K562 (cell line): ENCODE data around the gene RFC5. TPM values are rescaled to one million over a fixed set of nuclear protein-coding genes. Genes with fewer than 3 reads are reported as not detected.

Experiments
- ATAC-seq: fragments of 200-7000 bp; cut with Tn5 transposase; 3 replicates; pipeline ENCODE4 v1.9.1; 2020; ENCODE audit warnings: moderate library complexity
- BruUV-seq: library from RNA; stranded (reverse); fragments of 400-500 nt; replicated peaks from 2 replicates; lab custom pipeline; 2021; lab: Mats Ljungman, UMichigan
- CTCF ChIA-PET: fragments of 300-600 bp; formaldehyde crosslinking; extraction: SDS; loops from one replicate; lab custom pipeline; 2021; ENCODE audit warnings: low intra/inter-chr PET ratio; lab: Yijun Ruan, JAX
- POLR2A ChIA-PET: fragments of 300-600, 350-650 bp; sonication (Branson Sonifier 250); formaldehyde crosslinking; extraction: SDS; loops from one replicate; lab custom pipeline; 2021; ENCODE audit warnings: antibody characterized with exemption, inconsistent platforms; lab: Yijun Ruan, JAX
- DNase-seq, 4 experiments: peaks; one replicate each; pipeline versions ENCODE4 v3.0.0 to v3.0.0-alpha.2; 2011 to 2018; ENCODE audit warnings: low spot score in 3 of 4, mixed read lengths in 3 of 4; ENCODE audit errors: extremely low read depth in 1 of 4
- FAIRE-seq: peaks from 2 replicates; lab custom pipeline; 2011; peaks lifted over from hg19 to GRCh38; lab: Jason Lieb, UNC
- H2AFZ ChIP-seq: 2 replicates; pipeline ENCODE4 v1.6.0; 2011; ENCODE audit warnings: low read depth, low read length, control low read depth, inconsistent platforms
- H3K27ac ChIP-seq: fragments of 200-600 bp; 3 replicates; pipeline ENCODE4 v1.8.0; 2011; ENCODE audit warnings: low read depth, mild to moderate bottlenecking, control low read depth, inconsistent platforms, low read length, moderate library complexity, mixed read lengths; ENCODE audit errors: extremely low read depth
- H3K27me3 ChIP-seq, 2 experiments: fragments of 300-600 bp in 1 of 2; 2 replicates in 1 of 2; 3 replicates in 1 of 2; pipeline versions ENCODE4 v1.6.0 to v1.8.0; 2011; ENCODE audit warnings: inconsistent platforms in 2 of 2, low read length in 2 of 2, mild to moderate bottlenecking in 1 of 2, mixed read lengths in 1 of 2, moderate library complexity in 1 of 2; ENCODE audit not compliant: control insufficient read depth in 2 of 2, insufficient read depth in 2 of 2
- H3K36me3 ChIP-seq: fragments of 300-600 bp; 3 replicates; pipeline ENCODE4 v1.8.0; 2011; ENCODE audit warnings: mild to moderate bottlenecking, low read length, inconsistent platforms; ENCODE audit not compliant: control insufficient read depth, insufficient read depth
- H3K4me1 ChIP-seq, 2 experiments: fragments of 200-600 bp in 1 of 2; replicated peaks in 1 of 2; 2 replicates in 1 of 2; 3 replicates in 1 of 2; pipeline versions ENCODE4 v1.5.1 to v1.8.0; 2011; ENCODE audit warnings: inconsistent platforms in 2 of 2, low read length in 2 of 2, mild to moderate bottlenecking in 1 of 2, mixed read lengths in 1 of 2, moderate library complexity in 1 of 2; ENCODE audit not compliant: control insufficient read depth in 2 of 2, insufficient read depth in 2 of 2
- H3K4me2 ChIP-seq: 2 replicates; pipeline ENCODE4 v1.6.1; 2011; ENCODE audit warnings: low read length, control low read depth, inconsistent platforms, mixed read lengths; ENCODE audit not compliant: insufficient read depth
- H3K4me3 ChIP-seq: fragments of 200-600 bp; sonication (generic), shearing (Covaris generic); 2 replicates; pipeline ENCODE4 v1.5.1; 2016; ENCODE audit warnings: control low read depth, inconsistent platforms
- H3K79me2 ChIP-seq: fragments of 200-600 bp; 3 replicates; pipeline ENCODE4 v1.8.0; 2011; ENCODE audit warnings: low read length, inconsistent platforms; ENCODE audit not compliant: control insufficient read depth, insufficient read depth
- H3K9ac ChIP-seq, 2 experiments: 2 replicates each; pipeline versions ENCODE4 v1.6.0 to v1.6.1; 2011; ENCODE audit warnings: low read depth in 2 of 2, low read length in 2 of 2, control low read depth in 1 of 2, inconsistent platforms in 1 of 2, mild to moderate bottlenecking in 1 of 2, mixed read lengths in 1 of 2; ENCODE audit not compliant: insufficient read depth in 1 of 2
- H3K9me1 ChIP-seq: one replicate; pipeline ENCODE4 v1.6.0; 2011; ENCODE audit warnings: inconsistent platforms, mild to moderate bottlenecking, low read length, moderate library complexity; ENCODE audit not compliant: control insufficient read depth, insufficient read depth
- H3K9me3 ChIP-seq: replicated peaks from 2 replicates; pipeline ENCODE4 v1.5.1; 2011; ENCODE audit warnings: low read depth, low read length, inconsistent platforms; ENCODE audit not compliant: control insufficient read depth, insufficient read depth
- H4K20me1 ChIP-seq: replicated peaks from 2 replicates; pipeline ENCODE4 v1.6.1; 2011; ENCODE audit warnings: low read length, inconsistent platforms, mixed read lengths; ENCODE audit not compliant: control insufficient read depth, insufficient read depth
- ARID2 ChIP-seq: fragments of 450-650 bp; IDR thresholded peaks from 2 replicates; pipeline ENCODE4 v1.6.1; 2017; ENCODE audit warnings: antibody characterized with exemption, mild to moderate bottlenecking
- BRCA1 ChIP-seq, 2 experiments: fragments of 450-650 bp in 1 of 2; sonication (generic) in 1 of 2; formaldehyde crosslinking in 1 of 2; IDR thresholded peaks; 2 replicates each; pipeline versions ENCODE4 v1.5.0 to v1.6.1; 2017 to 2020; ENCODE audit warnings: mild to moderate bottlenecking in 1 of 2, missing genetic modification reagents in 1 of 2
- CCAR2 ChIP-seq: fragments of 200-400 bp; formaldehyde crosslinking; IDR thresholded peaks from 2 replicates; pipeline ENCODE4 v1.6.1; 2017; ENCODE audit warnings: mild to moderate bottlenecking, low read depth, low read length
- EP400 ChIP-seq: fragments of 450-650 bp; IDR thresholded peaks from 2 replicates; pipeline ENCODE4 v1.6.1; 2017; ENCODE audit warnings: antibody characterized with exemption, mild to moderate bottlenecking, moderate library complexity
- ETV6 ChIP-seq, 3 experiments: fragments of 150-350 bp in 1 of 3; sonication (generic) in 1 of 3; formaldehyde crosslinking in 1 of 3; IDR thresholded peaks; 2 replicates each; pipeline versions ENCODE4 v1.6.1 to v1.8.0; 2014 to 2022; ENCODE audit warnings: borderline replicate concordance in 2 of 3, low read depth in 2 of 3, antibody characterized with exemption in 1 of 3, low read length in 1 of 3, mild to moderate bottlenecking in 1 of 3, missing genetic modification reagents in 1 of 3
- EWSR1 ChIP-seq: fragments of 450-650 bp; IDR thresholded peaks from 2 replicates; pipeline ENCODE4 v1.6.1; 2018; ENCODE audit warnings: borderline replicate concordance, mild to moderate bottlenecking, low read depth, moderate library complexity; ENCODE audit not compliant: partially characterized antibody
- FOXJ2 ChIP-seq: fragments of 200-800 bp; sonication (Bioruptor generic); IDR thresholded peaks from 2 replicates; pipeline ENCODE4 v1.6.1; 2016; ENCODE audit warnings: missing genetic modification characterization, missing compliant biosample characterization
- GTF2F1 ChIP-seq: IDR thresholded peaks from 2 replicates; pipeline ENCODE4 v1.6.1; 2011; ENCODE audit warnings: low read depth, low read length, improper control_type of control experiment
- HDAC6 ChIP-seq: IDR thresholded peaks from 2 replicates; pipeline ENCODE4 v1.6.1; 2012; ENCODE audit warnings: low read depth, mild to moderate bottlenecking, control low read depth, inconsistent platforms, low read length, moderate library complexity
- KAT2B ChIP-seq: IDR thresholded peaks from one replicate; pipeline ENCODE4 v1.6.1; 2012; ENCODE audit warnings: low read depth, mild to moderate bottlenecking, control low read depth, inconsistent platforms, low read length, moderate library complexity
- L3MBTL2 ChIP-seq: fragments of 450-650 bp; IDR thresholded peaks from 2 replicates; pipeline ENCODE4 v1.6.1; 2016; ENCODE audit warnings: mild to moderate bottlenecking, moderate library complexity
- MCM2 ChIP-seq: fragments of 450-650 bp; IDR thresholded peaks from 2 replicates; pipeline ENCODE4 v1.6.1; 2017; ENCODE audit warnings: low read depth, mild to moderate bottlenecking
- MEF2A ChIP-seq: IDR thresholded peaks from 2 replicates; pipeline ENCODE4 v1.6.1; 2011; ENCODE audit warnings: low read depth, mild to moderate bottlenecking, low read length, moderate library complexity; ENCODE audit not compliant: control insufficient read depth
- PTRF ChIP-seq: fragments of 450-650 bp; IDR thresholded peaks from 2 replicates; pipeline ENCODE4 v1.6.1; 2016; ENCODE audit warnings: mild to moderate bottlenecking, missing genetic modification characterization, missing compliant biosample characterization
- SAFB ChIP-seq: fragments of 200-400 bp; formaldehyde crosslinking; IDR thresholded peaks from 2 replicates; pipeline ENCODE4 v1.6.1; 2017; ENCODE audit warnings: low read depth, low read length, borderline replicate concordance
- SRSF1 ChIP-seq: fragments of 200-400 bp; formaldehyde crosslinking; IDR thresholded peaks from 2 replicates; pipeline ENCODE4 v1.6.1; 2017; ENCODE audit warnings: mild to moderate bottlenecking, low read depth, low read length, moderate library complexity
- TAF7 ChIP-seq: fragments of 450-650 bp; IDR thresholded peaks from 2 replicates; pipeline ENCODE4 v1.6.1; 2016; ENCODE audit warnings: missing genetic modification characterization, missing compliant biosample characterization
- ZEB2 ChIP-seq: fragments of 450-650 bp; IDR thresholded peaks from 2 replicates; pipeline ENCODE4 v1.6.1; 2016
- ZFPM2 ChIP-seq: fragments of 250-450 bp; sonication (Bioruptor Pico); IDR thresholded peaks from 2 replicates; pipeline ENCODE4 v1.5.1; 2022; ENCODE audit warnings: mild to moderate bottlenecking
- ZNF696 ChIP-seq: fragments of 250-450 bp; sonication (Bioruptor Pico); conservative IDR thresholded peaks from 2 replicates; pipeline ENCODE4 v1.4.0; 2020; ENCODE audit warnings: mild to moderate bottlenecking, moderate library complexity
- WGBS: fragments of 100-300 bp; shearing (Covaris generic); methylation state at CpG from one replicate; pipeline ENCODE4 v1.1.6; 2016; ENCODE audit warnings: low coverage, mixed read lengths; ENCODE audit not compliant: insufficient coverage; ENCODE audit errors: missing lambda C conversion rate; 5-methylcytosine and 5-hydroxymethylcytosine counted together
- in situ Hi-C: fragments of 300-500 bp; cut with MboI; formaldehyde crosslinking; loops from 4 replicates; pipeline ENCODE4 v1.15.0; 2018; ENCODE audit warnings: inconsistent platforms, mixed read lengths
- intact Hi-C: fragments of 100-400 bp; cut with micrococcal nuclease; formaldehyde crosslinking; loops from 2 replicates; pipeline ENCODE4 v1.14.2; 2022
- polyA plus RNA-seq, 8 experiments: library from polyadenylated mRNA; depleted of rRNA in 4 of 8; stranded (reverse) in 5 of 8; unstranded in 3 of 8; fragments of >200 nt; fragmentation: Nextera tagmentation in 2 of 8; fragmentation: Illumina TruSeq in 1 of 8; extraction: Ambion mirVana in 2 of 8; extraction: Trizol in 1 of 8; gene quantifications; 2 replicates each; pipeline versions ENCODE4 v1.2.1 to v1.2.3, GENCODE V29; 2011 to 2014; ENCODE audit warnings: inconsistent platforms in 1 of 8, missing spikeins in 1 of 8
- total RNA-seq, 7 experiments: library from RNA; depleted of rRNA in 6 of 7; stranded (reverse); fragments of >200 nt in 6 of 7; fragmentation: Illumina TruSeq in 2 of 7; extraction: Trizol in 2 of 7; gene quantifications; 2 replicates each; pipeline versions ENCODE4 v1.2.1 to v1.2.3, GENCODE V29; 2011 to 2021; ENCODE audit warnings: low replicate concordance in 1 of 7

Gene RFC5
- total and polyA plus RNA-seq, 9 of the 15 experiments (the other 6 are each of a cell fraction or from before 2014, with no cell fraction given) = 61.8 to 189 (median 92.9) TPM

DNA sequence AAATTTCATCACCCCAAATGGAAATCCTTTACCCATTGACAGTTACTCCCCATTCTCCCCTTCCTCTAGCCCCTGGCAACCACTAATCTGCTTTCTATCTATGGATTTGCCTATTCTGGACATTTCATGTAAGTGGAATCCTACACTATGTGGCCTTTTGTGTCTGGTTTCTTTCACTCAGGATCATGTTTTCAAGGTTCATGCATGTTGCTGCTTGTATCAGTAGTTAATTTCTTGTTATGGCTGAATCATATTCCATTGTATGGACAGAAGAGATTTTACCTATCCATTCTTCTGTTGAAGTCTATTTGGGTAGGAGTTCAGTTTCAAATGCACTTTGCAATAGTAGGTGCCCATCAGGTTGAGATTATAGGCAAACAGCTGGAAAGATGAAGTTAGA, 1.4 kb downstream of the RFC5 start (continued):
- no peak for TF ChIP-seq ARID2

DNA sequence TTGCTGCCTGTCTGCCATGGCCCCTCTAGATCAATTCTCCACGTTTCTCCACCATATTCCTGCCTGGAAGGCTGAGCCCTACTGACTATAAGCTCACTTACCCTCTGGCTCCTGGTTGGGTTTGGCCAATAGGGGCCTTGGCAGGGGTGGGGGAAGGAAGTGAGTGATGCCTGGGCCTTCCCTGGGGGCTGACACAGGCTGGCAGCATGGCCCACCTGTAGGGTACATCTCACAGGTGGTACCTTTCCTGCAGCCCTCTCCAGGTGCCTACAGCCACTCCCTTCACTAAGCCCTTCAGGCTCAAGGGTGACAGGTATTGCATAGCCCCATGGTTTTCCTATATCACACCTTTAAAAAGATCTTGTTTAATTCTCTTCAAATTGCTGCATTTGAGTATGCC, 3.5 kb downstream of the RFC5 start:
- Histone ChIP-seq H3K4me2 (no peak overlapping the region), H3K9me3 (no peaks in the 10 kb centered on the region), H3K27me3 (no peaks in the 10 kb centered on the region), H3K4me1 (peaks cover 13 to 23% of the 10 kb centered on the region in 2 experiments), H2AFZ (no peak overlapping the region), H3K4me3 (no peak overlapping the region), H3K79me2 (peaks cover 42% of the 10 kb centered on the region), H3K9me1 (no peaks in the 10 kb centered on the region), H3K27ac (no peak overlapping the region), H4K20me1 (no peaks in the 10 kb centered on the region), H3K9ac (peak overlapping the region in 1 of 2 experiments; percentile 41; a peak in 1 of 4 replicates), H3K36me3 (peaks cover 71% of the 10 kb centered on the region)
- intact Hi-C loops (no loop called here), in situ Hi-C loops (no loop called here)
- DNase-seq (no peak), FAIRE-seq (no peak), ATAC-seq (no peak)
- TF ChIP-seq EWSR1 (no peak), GTF2F1 (no peak), ZNF696 (CRISPR knock-in tag) (no peak), ZFPM2 (CRISPR knock-in tag) (no peak), KAT2B (no peak), ETV6 (IDR thresholded peaks at IDR 0.05; ENCODE audit: borderline replicate concordance in 1 of 2, low read depth in 2 of 2, low read length in 1 of 2) (no peak), ETV6 (CRISPR knock-in tag; IDR thresholded peaks at IDR 0.05; ENCODE audit: borderline replicate concordance) (no peak), MEF2A (no peak), ZEB2 (no peak), SRSF1 (no peak), BRCA1 (IDR thresholded peaks at IDR 0.05) (no peak), BRCA1 (CRISPR knock-in tag; IDR thresholded peaks at IDR 0.05) (no peak), L3MBTL2 (no peak), CCAR2 (no peak), SAFB (no peak), MCM2 (no peak), TAF7 (tag) (no peak), EP400 (no peak), HDAC6 (no peak), PTRF (no peak), FOXJ2 (tag) (no peak)
- BruUV-seq = no TSS peak
- 88% methylated on average over 1 of the region's 1 CpG for WGBS
- CTCF ChIA-PET = no interaction called here
- POLR2A ChIA-PET = interaction anchor here (0.6 to 2.2 kb wide), 5 partner anchors 9 to 99 kb away, joined by 3 to 16 read pairs (median 5); no protein-coding TSS in a partner anchor
